Epithelial cell of prostate (primary cell): Measurements from ENCODE around the gene TRABD.
"Not testable (repeated sequence)": the region's sequence is repeated elsewhere in the genome, so short reads cannot be mapped to it uniquely, and the experiment has no call there.

Source experiments
- DNase-seq: peaks from one replicate; pipeline ENCODE4 v3.0.0-alpha.2; 2011; ENCODE audit warnings: low read depth, low spot score
- H3K27ac ChIP-seq: fragments of 450-650 bp; 2 replicates; pipeline ENCODE4 v1.5.1; 2017; ENCODE audit warnings: mild to moderate bottlenecking

Gene TRABD

DNA sequence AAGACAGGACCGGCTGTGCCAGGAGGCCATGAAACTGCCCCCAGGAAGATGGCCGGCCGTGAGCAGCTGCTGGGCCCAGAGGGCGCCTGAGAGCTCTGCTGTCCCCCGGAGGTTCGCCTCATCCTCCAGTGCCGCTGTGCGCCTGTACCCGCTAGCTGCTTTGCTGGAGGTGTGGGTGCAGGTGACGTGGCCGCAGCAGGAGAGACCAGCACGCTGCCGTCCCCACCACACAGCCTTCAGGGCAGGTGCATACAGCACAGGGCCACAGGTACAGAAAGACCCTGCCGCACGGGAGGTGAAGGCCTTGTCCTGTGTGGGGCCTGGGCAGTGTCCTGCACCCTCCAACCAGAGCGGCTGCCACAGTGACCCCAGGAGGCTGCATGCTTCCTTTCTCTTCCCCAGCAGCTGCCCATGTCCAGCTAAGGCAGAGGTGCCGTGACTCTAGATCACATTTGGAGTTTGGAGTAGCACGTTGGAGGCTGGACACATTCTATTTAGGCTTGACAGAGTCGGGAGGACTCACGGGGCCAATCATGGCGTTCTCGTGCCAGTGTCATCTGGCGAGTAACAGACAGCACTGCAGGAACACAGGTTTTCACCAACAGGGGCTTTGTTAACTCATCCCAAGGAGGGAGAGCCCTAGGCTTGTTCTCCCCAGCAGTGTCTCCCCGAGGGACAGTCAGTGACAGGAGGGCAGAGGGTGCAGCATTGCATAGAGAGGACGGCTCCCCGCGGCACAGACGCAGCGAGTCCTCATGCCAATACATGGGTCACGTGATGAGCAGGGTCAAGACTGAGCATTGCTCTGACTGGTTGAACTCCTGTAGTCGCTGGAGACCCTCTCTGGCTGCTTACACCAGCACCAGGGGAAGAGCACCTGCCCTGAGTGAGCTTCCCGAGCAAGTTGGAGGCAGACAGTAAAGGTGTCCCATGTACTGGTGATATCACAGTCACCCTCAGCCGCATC, 33.9 kb upstream of the TRABD start:
- no peak overlapping the region for H3K27ac ChIP-seq
- DNase-seq = no peak

DNA sequence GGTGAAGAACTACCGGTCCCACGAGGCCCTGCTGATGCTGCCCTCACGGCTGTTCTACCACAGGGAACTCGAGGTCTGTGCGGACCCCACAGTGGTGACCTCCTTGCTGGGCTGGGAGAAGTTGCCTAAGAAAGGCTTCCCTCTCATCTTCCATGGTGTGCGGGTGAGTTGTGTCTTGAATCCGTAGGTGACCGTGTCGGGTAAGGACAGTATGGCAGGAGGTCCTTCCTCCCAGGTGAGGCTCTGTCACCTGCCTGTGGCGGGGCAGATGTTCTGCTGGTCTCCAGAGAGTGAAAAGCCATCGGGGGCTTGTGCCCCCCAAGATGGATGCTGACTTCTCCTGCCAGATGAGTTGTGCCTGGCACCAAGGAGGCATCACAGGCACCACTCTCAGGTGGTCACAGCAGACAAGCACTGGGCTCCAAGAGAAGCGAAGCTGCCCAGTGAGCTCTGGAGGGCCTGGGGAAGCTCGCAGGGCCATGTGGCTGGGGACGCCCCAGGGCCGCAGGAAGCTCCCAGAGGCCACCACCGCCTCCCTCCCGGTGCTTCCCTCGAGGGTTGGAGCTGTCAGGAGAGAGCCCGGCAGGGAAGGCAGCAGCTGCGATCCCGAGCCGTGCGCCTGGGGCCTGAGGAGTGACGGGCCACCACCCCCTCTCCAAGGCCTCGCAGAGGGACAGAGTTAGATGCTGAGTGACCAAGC, 32.5 kb upstream of the TRABD start:
- no peak for DNase-seq
- no peak overlapping the region for H3K27ac ChIP-seq

DNA sequence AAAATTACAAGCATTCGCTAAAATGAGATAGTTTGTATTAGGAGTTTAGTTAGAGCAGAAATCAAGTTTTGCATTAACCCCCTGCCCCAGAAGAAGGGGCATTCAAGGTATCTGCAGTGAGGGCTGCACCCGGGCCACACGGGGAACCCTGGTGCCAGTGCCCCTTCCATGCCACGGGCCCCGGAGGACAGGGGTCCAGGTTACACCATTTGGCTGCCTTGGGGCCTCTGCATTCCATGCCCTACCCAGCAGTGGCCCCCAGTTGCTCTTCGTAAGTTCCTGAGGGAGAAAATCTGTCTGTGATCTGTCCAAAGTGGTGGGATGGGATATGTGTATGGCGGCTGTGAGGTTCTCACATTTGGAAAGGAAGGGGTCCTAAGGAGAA, 32.0 kb upstream of the TRABD start:
- H3K27ac ChIP-seq = no peak overlapping the region
- no peak for DNase-seq

DNA sequence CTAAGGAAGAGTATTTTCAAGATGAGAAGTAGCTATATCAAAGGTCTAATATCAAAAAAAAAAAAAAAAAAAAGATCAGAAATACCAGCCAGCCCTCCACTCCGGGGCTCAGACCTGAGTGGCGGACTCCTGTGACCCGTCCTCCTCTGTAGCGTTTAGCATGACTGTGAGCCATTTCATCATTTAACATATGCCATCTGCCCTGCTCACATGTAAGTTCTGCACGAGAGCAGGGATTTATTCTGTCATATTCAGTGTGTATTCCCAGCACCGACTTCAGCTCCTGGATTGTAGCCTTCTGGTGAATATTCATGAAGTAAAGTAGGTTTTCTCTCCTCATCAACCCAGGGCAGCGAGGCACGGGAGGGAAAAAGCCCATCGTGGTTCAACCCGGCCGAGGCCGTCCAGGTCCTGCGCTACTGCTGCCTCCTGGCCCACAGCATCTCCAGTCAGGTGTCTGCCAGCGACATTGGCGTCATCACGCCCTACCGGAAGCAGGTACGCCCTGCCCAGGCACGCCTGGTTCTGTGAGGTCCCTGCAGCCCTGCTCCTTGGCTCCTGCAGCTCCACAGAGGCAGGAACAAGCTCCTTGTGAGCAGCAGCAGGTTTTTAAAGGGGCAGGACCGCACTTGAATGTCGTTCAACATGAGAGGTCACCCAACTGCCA, 27.9 kb upstream of the TRABD start:
- H3K27ac ChIP-seq = peak overlapping the region; percentile 4
- DNase-seq = peak; percentile 18

DNA sequence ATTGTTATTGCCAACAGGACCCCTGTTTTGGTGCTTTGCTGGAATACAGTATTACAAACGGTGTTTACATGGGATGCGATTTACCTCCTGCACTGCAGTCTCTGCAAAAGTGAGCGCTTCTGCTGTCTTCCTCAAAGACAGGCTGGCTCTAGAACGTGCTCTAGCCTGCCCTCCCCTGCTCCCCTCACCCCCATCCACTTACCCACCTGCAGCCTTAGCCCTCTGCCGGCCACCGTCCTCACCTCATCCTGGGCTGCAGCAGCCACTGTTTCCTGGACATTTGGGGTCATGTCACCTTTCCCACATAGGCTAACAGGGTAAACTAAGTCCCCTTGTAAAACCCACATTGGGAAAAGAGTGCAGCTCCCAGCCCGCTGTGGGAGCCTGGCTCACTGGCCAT, 24.8 kb upstream of the TRABD start:
- H3K27ac ChIP-seq = no peak overlapping the region
- no peak for DNase-seq

DNA sequence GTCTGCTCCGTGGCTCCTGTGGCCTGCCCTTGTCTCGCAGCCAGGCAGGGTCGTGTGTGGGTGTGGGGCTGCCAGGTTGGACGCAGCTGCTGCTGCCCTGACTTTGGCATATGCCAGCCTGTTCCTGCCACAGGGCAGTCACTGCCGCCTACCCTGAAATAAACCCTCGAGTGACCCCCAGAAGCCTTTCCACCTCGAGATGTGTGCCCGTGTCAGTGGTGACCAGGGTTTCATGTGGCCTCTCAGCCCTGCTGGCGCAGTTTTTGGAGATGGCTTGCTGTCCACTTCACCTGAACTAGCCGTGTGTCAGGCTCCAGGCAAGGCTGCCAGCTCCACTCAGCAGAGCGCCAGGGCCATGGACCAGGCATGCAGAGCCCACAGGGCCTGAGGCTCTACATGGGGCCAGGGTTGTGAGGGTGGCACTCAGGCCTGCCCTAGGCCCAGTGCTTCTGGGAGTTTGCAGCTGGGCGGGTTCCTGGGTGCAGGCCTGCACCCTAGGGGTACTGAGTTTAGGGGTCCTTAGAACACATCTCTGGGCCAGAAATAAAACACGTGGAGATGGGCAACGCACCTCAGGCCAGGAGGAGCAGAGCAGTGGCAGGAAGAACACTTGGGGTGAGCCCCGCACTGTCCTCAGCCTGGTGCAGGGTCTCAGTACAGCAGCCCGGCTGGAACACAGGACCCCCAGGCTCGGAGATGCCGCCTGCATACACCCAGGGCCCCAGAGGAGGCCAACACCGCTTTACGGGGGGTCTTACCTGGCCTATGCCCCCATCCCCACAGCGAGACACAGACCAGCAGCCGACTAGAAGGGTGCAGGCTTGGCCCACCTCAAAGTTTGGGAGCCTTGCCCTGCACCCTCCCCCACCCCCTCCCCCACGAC, 24.0 kb upstream of the TRABD start:
- H3K27ac ChIP-seq = no peak overlapping the region
- no peak for DNase-seq

DNA sequence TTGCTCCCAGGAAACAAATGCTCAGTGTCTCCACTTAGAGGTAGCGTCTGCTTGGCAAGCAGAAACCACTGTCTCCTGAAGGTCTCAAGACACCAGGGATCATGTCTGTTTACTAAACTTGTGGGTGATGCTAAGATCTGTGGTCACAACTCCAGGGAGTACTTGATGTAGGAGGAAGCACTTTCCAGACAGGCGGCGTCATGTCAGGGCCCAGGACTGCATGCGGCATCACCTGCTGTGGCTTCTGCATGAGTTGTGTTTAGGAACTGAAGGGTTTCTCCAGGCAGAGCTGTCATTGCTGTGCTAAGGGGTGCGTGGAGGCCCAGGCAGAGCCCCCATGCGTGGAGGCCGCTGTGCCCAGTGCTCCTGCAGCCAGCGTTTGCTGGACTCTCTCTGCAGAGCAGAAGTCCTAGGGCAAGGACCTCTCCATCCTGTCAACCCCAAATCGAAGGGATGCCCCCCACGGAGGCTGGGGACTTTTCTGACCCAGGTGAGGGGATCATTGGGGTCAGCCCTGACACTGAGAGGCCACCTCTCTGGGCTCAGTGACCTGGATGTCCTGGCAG, 23.2 kb upstream of the TRABD start:
- DNase-seq = no peak
- H3K27ac ChIP-seq = no peak overlapping the region

DNA sequence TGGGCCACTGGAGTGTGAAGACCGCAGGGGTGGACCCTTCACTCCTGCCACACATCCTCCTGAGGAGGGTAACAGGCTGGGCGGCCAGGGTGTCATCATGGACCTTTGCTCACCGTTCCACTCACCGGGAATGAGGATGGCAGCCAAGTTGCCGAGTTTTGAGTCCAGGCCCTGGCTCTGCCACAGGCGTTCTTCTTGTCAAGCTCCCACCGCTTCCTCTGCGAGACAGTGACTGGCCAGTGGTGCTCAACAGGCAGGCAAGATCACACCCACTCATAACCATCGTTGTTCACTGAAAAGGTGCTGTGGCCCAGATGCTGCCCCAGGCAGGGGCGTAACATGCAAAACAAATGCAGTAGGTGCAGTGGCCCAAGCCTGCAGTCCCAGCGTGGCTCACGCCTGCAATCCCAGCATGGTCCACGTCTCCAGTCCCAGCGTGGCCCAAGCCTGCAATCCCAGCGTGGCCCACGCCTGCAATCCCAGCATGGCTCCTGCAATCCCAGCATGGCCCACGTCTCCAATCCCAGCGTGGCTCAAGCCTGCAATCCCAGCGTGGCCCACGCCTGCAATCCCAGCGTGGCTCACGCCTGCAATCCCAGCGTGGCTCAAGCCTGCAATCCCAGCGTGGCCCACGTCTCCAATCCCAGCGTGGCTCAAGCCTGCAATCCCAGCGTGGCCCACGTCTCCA, 20.1 kb upstream of the TRABD start:
- H3K27ac ChIP-seq = no peak overlapping the region
- no peak for DNase-seq

DNA sequence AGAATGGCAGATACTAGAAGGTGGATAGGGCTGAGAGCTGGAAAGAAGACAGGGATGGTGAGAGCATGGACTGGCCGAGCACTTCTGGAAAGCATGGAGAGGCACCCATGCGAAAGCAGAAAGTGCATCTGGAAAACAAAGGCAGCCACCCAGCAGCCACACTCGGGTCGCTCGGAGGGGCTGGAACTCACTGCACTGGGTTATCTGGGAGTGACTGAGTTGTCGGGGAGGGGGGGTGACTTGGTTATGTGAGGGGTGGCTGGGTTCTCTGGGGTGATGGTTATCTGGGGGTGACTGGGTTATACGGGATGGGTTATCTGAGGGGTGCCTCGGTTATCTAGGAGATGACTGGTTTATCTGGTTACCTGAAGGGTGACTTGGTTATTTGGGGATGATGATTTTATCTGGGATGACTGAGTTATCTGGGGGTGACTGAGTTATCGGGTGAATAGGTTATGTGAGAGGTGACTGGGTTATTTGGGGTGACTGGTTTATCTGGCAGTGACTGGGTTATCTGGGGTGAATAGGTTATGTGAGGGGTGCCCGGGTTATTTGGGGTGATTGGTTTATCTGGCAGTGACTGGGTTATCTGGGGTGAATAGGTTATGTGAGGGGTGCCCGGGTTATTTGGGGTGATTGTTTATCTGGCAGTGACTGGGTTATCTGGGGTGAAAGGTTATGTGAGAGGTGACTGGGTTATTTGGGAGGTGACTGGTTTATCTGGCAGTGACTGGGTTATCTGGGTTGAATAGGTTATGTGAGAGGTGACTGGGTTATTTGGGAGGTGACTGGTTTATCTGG, 17.8 kb upstream of the TRABD start:
- no peak overlapping the region for H3K27ac ChIP-seq
- no peak for DNase-seq

DNA sequence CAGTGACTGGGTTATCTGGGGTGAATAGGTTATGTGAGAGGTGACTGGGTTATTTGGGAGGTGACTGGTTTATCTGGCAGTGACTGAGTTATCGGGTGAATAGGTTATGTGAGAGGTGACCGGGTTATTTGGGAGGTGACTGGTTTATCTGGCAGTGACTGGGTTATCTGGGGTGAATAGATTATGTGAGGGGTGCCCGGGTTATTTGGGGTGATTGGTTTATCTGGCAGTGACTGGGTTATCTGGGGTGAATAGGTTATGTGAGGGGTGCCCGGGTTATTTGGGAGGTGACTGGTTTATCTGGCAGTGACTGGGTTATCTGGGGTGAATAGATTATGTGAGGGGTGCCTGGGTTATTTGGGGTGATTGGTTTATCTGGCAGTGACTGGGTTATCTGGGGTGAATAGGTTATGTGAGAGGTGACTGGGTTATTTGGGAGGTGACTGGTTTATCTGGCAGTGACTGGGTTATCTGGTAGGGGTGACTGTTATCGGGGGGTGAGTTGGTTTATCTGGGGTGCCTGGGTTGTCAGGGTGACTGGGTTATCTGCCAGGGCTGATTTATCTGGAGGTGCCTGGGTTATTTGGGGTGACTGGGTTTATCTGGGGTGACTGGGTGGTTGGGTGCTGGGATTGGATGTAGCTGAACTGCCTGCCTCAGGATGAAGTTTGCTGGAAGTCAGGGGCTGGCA, 17.1 kb upstream of the TRABD start:
- DNase-seq, H3K27ac ChIP-seq: not testable (repeated sequence)

DNA sequence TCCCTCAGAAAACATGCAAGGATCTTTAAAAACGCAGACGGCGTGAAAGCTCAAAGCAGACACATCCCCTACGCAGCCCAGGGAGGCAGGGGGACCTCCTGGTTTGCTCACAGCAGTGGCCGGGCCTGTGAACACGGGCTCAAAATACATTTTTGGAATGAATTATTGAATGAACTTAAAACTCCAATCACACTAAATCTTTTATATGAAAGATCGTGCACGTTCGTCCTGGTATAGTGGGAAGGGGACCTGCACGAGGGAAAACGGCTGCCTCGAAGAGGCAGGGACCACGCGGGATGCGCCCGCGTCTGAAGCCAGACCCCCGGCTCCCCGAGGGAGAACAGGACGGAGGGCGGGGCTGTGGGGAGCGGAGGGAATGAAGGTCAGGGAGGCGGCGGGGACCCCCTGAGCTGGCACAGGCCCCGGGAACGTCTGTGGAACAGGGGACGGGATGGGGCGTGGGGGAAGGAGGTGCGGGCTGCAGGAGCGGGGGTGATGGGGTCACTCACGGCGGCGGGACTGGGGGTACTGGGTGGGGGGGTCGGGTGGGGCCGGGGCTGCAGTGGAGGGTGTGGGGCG, 16.4 kb upstream of the TRABD start:
- H3K27ac ChIP-seq = no peak overlapping the region
- no peak for DNase-seq

DNA sequence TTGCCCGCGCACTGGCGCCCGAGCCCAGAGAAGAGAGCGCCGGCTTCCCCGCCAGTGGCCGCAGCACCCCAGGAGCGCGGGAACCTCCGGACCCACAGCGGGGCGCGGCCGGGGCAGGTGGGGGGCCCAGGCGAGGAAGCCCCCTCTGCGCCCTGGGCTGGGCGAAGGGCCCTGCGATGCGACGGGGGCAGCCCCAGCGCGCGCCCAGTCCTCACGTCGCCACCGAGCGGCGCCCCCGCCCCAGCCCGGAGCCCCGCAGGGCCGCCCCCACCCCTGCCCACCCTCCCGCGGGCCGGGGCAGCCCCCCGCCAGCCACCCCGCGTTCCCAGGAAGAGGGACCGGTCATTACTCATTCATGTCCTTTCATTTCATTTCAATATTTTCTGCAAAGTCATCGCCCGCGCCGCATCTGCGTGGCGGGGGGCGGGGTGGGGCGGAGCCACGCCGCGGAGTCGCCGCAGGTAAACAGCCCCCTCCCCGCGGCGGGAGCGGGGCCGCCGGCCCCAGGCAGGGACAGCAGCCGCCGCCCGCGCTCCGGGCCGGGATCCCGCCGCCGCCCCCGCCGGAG, 15.9 kb upstream of the TRABD start:
- H3K27ac ChIP-seq = no peak overlapping the region
- no peak for DNase-seq

DNA sequence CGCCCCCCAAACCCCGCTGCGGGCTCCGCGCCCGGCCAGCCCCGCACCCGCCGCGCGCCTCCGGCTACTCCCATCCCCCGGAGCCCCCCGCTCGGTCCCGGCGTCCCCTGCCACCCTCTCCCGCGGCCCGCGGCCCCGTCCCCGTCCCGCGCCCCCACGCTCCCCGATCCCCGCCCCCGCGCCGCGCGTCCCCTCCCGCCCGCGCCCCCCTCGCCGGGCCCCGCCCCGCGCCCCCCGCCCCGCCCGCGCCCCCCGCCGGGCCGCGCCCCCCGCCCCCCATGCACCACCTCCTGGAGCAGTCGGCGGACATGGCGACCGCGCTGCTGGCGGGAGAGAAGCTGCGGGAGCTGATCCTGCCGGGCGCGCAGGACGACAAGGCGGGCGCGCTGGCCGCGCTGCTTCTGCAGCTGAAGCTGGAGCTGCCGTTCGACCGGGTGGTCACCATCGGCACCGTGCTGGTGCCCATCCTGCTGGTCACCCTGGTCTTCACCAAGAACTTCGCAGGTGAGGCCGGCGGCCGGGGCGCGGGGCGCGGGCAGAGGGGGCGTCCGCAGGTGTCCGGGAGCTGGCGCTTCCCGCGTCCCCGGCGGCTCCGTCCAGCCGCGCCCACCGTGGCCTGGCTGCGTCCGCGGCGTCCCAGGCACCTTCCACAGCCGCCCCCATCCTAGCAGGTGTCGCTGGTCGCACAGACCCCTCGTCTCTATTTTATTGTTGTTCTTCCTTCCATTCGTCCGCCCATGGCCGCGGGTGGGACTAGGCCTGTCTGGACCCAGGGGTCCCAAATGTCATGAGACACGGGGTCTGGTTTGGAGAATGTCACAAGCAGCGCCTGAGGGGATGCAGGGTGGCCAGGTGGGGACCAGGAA, 15.0 kb upstream of the TRABD start, which contains the start of gene PANX2:
Gene PANX2, plus strand, starts transcription at position 279 of the 866 bp plus-strand sequence. Its CDS starts 0 bp downstream, at position 279.
- DNase-seq = no peak
- H3K27ac ChIP-seq = no peak within 1 kb of the TSS

DNA sequence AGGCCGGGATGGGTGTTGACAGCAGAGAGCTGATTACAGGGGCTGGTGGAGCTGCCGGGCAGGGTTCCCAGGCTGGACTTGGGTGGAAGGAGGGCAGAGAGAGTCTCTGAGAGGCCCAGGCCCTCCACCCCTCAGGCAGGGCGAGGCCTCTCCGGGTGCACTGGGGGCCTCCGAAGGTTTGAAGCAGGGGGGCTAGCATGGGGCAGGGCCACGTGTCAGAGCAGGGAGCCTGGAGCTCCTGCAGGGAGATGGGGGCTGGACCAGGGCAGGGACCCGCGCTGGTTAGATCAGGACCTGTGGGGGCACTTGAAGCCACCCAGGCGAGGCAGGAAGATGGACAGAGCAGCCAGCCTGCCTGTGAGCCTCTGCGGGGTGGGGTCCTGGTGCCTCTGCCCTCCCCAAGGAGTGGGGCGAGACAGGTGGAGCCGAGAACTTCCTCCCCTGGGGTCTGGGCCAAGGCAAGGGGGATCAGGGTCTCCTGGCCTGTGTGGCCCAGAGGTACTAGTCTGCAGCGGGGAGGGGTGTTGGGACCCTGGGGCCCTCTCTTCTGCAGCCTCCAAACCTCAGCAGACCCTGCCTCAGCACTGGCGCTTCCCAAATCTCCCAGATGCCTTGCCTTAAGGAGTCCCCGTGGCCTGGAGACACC, 14.3 kb upstream of the TRABD start:
- DNase-seq = no peak
- H3K27ac ChIP-seq = no peak overlapping the region

DNA sequence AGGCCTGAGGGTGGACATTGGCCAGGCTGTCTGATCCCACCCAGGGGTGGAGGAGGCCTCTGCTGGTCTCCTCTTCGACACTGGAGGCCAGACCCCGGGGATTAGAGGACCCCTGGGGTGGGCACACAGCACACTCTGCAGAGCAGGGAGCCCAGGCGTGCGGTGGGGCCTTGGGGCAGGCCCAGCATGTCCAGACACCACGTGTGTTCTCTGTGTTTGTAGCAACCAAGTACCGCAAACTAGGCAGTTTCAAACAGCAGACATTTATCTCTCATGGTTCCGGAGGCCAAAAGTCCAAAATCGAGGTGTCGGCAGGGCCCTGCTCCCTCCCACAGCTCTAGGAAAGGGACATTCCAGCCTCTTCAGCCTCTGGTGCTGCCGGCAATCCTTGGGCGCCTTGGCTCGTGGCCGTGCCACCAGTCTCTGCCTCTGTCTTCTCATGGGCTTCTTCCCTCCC, 13.7 kb upstream of the TRABD start:
- no peak overlapping the region for H3K27ac ChIP-seq
- no peak for DNase-seq
